HG02610 (cell line): ENCODE results near the gene PRKCH.
"Not testable (repeated sequence)": the region's sequence is repeated elsewhere in the genome, so short reads cannot be mapped to it uniquely, and the experiment has no call there.

ENCODE experiments used
- ATAC-seq: cut with Tn5 transposase; IDR thresholded peaks from one replicate; pipeline ENCODE4 v1.9.1; 2021; ENCODE audit warnings: mild to moderate bottlenecking, moderate library complexity; ENCODE audit not compliant: unreplicated experiment

PRKCH gene

DNA sequence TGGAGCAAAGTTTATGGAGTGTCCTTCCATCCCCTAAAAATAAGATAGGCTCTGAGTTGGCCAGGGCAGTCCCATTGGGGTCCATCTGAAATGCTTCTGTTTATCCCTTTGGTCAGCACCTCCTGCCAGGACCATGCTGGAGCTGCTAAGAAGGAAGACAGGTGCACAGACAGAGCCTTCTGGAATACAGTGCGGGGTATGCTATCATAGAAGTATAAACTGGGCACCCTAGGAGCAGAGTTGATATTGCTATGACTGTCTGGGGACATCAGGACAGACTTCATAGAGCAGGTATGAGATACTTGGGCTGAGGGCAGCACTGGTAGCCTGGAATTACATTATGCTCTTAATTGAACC, 203.5 kb downstream of the PRKCH start:
- ATAC-seq, result no peak

DNA sequence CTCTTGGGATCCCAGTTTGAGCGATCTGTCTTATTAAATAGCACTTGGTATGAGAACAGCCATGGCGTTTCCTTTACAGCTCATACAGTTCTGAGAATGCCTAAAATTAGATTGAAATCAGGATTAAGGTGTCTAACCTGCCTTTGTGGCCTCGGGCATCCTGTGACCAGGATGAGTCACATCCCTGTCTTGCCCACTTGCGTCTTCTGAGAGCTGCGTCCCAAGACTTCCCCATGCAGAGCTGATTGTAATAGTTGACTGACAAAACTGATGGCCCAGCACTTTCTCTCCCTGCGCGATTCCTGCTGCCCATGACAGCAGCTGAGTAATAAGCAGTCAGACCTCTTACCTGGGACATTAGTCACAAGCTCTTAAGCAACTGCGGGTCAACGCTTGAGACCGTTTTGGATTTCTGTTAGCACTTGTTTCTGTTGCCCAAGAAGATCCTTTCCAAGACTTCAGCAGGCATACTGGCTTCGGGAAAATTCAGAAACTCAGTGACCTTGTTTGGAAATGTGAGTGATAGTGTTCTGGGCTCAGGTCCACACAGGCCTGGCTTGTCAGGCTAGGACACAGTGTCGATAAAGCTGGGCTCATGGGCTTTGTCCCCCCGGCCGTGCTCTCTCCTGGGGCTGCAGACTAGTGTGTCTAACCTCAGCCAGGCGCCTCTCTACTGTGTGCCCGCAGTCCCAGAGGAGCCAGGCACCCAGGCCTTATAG, 204.1 kb downstream of the PRKCH start:
- peak; percentile 91 for ATAC-seq

DNA sequence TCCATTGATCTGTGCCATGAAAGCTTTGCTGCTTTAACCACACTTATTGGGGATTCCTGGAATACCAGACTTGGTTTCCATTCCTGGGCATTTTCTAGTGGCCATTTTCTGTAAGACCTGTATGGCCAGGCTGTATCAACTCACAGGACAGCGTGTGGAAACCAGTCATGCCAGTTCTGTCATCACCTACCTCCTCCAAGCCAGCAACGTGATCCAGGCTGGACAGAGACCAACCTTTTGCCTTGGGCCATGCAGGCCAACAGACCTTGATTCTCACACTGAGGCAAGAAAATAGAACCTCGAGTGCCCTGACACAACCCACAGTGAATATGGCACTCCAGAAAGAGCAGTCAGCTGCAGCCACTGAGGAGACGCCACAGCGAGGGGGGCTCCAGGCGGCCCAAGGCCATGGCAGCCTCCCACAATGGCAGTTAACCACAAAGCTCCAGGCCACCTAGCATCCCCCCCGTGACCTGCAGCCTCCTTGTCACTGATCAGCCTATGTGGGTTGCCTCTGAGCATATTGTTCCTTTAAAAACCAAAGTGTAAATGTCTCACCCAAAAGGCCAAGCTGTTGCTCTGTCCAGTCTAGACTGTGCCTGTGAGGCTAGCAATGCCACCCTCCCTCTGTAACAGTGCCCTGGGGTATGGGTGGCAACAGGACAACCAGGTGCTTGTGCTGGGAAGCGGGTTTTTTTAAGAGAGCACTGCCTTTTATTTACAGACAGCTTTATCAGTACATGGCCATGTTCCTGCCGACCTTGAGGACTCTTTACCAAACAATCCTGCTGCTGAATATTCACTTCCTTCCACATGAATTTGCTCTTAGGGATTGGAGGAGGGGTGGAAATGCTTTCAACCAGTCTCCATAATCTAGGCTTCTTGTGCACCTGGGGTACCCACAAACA, 205.3 kb downstream of the PRKCH start:
- ATAC-seq, result no peak

DNA sequence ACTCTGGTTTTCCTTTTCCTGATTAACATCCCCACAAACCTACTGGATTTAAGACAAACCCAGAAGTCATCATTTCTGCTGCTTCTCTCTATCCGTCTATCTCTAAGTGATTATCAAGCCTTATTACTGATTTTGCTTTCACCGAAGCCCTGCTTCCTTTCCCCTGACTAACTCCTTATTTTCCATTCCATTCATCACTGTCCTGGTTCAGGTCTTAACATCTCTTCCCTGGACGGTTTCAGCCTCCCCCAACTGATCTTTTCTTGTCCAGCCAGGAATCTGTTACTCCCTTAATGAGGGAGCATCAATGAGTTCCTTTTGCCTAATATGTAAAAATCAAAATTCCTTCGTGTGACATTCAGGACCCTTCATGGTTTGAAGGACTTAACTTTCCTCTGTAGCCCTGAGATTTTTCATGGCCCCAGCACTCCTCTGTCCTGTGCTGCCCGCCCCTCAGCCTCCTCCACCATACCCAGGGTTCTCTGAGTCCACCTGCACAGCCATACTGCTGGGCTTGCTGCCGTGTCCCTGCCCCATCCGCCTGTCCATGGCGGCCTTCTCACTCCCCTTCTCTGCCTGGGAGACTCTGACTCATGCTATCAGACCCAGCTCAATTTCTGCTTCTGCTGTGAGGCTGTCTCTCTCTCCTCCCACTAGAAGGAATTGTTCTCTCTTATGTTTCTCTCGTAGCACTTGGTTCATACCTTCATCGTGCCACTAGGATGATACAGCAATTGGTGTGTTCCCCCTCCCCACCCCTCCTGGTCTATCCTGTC, 206.1 kb downstream of the PRKCH start:
- ATAC-seq, result no peak

DNA sequence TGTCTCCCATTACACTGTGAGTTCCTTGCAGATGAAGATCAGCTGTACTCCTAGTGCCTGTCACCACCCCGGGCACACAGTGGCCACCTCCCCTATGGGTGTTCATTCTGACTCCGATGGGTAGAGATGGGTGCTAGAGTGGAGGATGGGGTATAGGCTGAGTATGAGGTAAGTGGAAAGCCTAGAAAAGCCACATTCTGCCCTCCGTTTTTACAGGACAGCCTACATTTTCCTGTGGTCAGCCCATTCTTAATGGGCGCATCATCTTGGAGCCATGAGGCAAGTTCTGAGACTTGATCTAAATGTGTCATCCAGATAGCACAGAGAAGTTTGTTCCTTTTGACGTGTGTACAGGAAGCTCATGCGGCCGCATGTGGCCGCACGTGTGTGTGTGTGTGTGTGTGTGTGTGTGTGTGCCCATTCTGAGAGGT, 207.2 kb downstream of the PRKCH start:
- ATAC-seq, result no peak

DNA sequence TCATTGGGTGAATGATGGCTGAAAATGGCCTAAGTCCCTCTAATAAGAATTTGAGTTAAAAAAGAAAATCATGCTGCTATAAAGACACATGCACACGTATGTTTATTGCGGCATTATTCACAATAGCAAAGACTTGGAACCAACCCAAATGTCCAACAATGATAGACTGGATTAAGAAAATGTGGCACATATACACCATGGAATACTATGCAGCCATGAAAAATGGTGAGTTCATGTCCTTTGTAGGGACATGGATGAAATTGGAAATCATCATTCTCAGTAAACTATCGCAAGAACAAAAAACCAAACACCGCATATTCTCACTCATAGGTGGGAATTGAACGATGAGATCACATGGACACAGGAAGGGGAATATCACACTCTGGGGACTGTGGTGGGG, 208.0 kb downstream of the PRKCH start:
- ATAC-seq, result not testable (repeated sequence)

DNA sequence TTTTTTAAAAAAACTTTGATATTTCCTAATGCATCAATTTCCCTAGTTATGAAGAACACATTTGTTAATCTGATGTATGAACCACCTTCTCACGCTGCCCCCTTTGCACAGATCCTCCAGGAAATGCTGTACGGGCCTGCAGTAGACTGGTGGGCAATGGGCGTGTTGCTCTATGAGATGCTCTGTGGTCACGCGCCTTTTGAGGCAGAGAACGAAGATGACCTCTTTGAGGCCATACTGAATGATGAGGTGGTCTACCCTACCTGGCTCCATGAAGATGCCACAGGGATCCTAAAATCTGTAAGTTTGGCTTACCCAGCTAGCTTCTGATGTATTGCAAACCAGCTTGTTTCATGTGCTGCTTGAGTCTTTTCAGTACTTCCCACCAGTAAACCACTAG, 208.9 kb downstream of the PRKCH start:
- ATAC-seq, result no peak

DNA sequence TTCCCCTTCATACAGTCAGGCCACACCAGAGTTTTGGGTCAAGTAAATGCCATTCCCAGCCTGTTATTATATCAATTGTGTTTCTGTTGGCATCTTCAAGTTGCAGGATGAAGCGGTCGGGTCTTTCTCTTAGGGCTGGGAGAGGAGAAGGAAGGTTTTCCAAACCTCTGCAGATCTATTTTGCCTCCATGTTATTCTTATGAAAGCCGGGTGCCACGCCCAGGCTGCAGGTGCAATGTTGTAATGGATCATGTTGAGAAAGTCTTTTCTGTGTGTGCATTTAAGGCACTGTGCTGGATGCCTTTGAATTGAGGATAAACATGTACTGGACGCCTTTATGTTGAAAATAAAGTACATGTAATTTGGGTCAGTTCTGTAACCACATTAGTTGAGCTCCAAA, 209.5 kb downstream of the PRKCH start:
- ATAC-seq, result no peak

DNA sequence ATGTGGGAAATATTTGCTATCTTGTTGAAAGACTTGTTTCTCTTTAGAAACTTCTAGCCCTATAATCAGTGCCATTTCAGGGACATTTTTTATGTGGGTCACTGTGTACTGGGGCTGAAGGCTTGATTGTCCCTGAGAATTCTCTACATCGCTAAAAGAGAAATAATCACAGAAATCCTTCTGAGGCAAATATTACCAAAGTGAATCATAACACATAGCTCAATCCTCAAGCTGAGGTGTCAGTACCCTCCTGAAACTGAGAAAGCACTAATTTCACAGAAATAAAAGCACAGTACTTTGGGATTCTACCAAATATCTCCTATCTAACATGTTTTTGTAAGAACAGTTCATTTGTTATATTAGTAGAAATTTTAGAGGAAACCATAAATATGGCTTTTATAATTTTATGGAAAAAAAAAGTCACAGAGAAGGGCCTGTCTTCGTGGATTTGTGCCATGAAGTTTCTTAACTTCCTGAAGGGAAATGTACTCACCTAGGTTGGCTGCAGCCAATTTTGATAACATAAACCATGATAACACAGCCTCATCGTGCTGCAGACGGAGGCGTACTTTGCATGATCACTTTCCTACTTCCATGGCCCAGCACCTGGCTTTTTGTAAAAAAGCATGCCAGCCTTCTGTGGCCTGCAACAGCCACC, 210.2 kb downstream of the PRKCH start:
- ATAC-seq, result no peak

DNA sequence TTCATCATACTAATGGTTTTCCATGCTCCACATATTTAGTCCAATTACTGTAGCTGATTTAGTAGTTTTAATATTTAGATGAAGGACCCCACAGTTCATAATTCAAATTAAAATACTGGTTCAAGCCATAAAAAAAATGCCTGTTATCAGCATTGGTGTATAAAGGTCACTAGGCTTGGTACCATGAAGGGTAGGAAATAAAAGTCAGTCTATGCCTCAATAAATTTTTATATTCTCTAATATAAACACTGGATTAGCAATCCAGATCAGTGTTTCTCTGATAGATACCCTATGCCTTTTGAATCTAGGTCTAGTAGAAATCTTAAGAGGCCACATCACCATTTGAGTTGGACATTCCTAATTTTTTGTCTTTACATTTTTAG, 210.7 kb downstream of the PRKCH start:
- ATAC-seq, result no peak

DNA sequence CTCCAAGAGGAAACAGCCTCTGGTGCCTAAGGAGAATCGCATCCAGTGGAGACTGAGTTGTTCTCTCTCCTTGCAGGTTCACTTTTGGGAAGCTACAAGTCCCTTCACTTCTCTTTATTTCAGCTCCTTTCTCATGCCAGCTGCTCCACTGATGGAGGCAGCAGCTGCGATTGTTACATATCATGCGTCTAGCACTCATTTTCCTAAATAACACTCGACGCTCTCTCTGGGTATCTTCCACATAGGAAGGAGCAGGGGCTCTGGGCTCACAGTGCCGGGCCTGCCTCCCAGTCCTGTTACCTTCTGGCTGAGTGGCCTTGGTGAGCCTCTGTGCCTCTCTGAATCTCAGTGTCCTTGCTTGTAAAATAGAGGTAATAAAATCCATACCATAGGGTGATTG, 211.4 kb downstream of the PRKCH start:
- no peak for ATAC-seq

DNA sequence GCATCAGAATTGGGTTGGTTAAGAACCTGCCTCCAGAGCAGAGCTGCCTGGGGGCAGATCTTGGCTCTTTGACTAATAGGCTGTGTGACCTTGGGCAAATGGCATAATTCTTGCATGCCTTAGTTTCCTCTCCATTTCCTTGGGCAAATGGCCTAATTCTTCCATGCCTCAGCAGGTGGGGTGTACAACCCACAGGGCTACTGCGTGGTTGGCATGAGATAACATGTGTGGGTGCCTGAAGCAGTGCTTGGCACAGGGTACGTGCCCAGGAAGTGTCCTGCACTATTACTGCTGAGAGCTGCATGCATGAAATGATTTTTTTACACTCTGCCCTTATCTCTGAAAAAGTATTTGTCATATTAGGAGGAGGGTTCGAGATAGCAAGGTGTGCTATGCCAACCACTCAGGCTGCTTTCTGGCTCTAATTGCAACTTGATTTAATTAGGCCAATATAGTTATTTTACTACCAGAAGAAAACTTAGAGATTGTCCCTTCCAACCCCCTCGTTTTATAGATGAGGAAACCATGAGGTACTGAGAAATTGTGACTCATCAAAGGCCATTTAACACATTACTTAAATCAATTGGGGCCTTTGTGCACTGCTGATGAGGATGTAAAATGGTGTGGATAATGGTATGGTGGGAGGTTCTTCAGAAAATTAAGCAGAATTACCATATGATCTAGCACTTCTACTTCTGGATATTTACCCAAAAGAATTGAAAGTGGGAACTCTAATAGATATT, 212.3 kb downstream of the PRKCH start:
- no peak for ATAC-seq

DNA sequence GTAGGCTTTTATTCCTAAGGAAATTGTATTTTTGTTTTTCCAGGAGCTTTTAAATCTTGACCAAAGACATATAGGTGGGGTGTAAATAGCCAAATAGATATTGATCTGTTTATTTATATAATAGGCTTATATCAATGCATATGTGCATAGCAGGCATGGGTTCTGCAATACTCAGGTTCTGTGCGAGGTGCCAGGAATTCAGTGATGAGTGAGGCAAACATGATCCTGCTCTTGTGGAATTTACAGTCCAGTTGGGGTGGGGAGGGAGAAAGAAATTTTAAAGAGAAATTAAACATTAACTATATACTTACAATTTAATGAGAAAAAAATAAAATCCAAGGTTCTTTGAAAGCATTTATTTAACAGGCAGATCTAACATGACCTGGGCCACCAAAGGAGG, 213.7 kb downstream of the PRKCH start:
- no peak for ATAC-seq

DNA sequence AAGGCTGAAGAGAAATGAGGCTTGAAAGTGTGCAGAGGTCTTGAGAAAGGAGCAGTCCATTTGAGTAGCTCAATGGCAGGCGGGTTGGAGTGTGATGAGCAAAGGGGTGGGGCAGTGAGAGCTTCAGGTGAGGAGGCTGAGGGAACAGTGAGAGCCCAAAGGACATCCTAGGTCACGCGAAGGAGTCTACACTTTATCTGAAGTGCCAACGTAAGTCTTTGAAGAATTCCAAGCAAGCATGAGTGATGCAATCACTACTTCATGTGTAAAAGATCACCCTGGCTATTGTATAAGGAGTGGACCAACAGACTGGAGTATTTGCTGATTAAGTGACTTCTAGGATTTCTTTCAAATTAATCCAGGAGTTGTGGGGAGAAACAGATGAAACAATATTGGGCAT, 214.1 kb downstream of the PRKCH start:
- no peak for ATAC-seq

DNA sequence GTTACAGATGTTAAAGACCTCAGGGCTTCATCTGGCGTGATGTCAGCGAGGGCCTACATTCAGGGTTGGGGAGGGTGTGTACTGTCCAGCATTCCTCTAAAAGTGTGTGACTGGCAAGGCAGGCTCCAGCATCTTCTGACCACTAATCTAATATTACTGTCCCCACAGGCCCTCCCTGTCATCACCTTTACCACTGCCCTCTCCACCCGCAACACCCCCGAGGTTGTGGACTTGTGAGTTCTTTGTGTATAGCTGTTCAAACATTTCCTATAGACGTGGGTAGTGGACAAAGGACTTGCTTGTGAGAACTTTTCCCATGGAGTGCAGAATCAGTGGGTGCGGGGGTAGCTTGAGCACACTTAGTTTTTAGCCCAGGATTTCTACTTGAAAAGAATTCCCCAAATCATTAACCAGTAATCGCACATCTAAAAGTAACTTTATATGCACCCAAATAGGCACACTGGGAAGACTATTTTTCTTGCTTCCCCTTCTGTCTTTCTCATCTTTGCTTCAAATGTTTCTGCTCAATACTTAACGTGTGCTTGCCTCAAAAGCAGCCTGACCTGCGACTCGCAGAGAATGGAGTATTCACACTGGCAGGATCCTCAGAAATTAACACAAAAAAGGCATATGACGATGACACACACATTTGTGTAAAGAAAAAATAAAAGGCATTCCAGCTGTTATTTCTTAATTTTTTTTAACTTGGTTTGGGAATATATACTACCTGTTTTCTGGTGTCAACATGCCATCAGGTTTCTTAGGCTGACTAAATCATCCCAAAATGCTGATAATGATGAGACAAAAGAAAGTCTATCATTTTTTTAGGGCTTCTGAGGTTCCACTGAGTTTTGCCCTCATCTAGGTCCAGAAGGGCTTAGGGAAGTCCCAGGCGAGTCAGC, 215.5 kb downstream of the PRKCH start:
- ATAC-seq, result no peak

DNA sequence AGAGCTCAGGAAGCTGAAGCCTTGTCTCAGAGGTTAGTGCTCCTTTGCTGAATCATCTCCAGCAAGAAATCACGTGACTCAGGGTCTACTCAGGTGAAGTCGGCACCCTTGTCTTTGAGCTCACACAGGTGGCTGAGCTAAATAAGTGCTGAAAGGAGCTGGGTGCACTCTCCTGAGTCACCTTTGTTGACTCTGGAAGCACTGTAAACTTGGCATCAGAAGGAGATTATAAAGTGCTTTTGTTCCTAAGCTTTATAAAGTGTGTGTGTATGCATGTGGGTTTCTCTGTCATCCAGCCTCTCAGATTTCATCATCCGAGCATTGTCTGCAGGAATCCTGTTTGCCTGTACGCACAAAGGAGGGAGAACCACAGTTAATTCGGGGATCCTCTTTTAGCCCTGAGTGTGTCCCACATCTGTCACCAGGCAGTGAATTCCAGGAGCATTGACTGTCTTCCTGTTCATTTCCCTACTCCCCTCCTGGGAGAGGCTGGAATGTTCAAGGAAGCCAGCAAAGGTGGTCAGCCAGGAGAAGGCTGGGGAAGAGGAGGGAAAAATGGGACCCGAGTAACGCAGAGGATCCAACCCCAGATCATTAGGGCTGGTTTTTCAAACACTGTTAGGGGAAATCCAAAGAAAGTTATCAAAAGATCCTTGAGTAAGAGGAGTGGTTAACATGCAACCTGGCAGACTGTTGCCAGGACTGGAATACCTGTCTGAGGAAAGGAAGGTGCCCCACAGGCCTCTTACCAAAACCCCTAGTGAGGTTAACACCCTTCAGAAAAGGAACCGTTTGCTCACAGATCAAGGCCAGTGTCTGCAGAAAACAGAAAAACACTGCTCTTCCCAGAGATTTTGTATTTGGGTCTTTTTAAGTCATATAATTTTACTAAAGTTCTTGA, 216.4 kb downstream of the PRKCH start:
- ATAC-seq, result peak; percentile 84

DNA sequence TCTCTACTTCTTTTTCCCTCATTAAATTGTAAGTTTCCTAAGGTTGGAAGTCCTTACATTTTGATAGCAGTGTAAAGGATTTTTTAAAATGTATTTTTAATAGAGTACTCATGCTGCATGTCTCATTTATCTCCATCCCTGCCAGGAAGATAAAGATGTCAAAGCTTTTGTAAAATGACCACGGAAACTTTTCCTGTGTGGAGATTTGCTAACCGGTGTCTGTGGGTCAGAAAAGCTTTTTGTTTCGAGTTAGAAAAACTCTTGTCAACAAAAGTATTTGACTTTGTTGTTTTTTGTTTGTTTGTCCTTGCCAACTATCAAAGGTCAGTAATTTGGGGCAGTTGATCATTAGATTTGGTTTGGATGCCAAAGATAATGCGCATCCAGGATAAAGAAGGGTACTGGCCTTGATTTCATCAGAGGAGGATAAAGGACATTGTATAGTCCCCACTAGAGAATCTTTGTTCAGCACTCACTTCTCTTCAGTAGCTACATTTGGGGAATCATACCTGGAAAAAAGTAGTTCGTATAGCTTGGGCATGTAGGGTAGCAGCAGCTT, 217.2 kb downstream of the PRKCH start:
- ATAC-seq, result no peak

DNA sequence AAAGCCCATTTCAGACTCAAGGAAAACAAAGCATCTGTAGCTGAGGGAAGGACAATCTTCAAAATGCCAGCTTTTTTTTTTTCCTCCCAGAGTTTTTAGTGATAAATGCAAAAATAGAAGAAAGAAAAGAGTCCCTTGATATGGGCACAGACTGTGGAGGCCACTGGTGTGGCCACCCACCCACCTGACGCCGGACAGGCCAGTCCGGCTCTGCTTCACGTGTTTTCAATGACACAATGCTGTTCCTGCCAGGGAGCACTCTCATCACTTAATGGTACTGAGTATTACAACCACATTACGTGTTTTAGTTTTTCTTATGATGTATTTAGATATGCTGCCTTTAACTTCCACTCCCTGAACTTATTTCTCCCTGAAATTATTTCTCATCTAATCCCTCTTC, 218.3 kb downstream of the PRKCH start:
- no peak for ATAC-seq
